ENCODE data around the gene TUBAL3. TPM values are rescaled to one million over a fixed set of nuclear protein-coding genes. Genes with fewer than 3 reads are reported as not detected.

The TUBAL3 gene
- total RNA-seq, result not detected

GRCh38 chr10:5404208-5405041, at the start of gene TUBAL3:
Gene TUBAL3, minus strand, starts transcription at chr10:5404828. Its CDS starts 36 bp downstream, at chr10:5404792.
- H3K27ac Mint-ChIP-seq, result no peak within 1 kb of the TSS
- CTCF ChIA-PET, result no interaction called here

DNA sequence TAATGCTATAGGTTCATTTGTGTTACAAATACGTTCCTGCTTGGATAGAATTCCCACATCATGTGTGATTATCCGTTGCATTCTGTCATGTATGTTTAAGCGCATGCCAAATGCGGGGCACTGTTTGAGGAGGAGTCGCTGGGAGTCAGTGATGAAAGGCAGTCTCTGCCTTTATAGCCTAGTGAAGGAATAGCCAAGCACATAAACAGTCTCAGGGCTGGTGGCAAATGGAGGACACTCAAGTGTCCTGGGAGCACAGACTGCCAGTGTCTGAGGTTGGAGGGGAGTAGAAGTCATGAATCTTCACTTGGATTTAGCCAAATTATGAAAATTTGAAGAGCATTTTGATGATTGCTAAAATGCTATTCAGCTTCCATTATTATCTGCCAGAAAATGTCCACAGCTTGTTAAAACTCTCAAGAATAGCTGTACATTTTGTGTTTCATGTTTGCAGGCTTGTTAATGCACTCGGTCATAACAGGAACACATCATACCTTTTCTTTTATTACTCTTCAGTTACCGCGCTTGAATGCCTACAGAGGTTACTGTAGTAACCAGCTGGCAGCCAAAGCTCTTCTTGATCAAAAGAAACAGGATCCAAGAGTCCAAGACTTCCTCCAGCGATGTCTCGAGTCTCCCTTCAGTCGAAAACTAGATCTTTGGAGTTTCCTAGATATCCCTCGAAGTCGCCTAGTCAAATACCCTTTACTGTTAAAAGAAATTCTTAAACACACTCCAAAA, 49.3 kb upstream of the TUBAL3 start:
- Mint-ChIP-seq H3K27me3 (no peaks in the 10 kb centered on the region), H3K27ac (no peak overlapping the region), H3K4me1 (peaks cover 12% of the 10 kb centered on the region), H3K36me3 (peaks cover 55% of the 10 kb centered on the region), H3K9me3 (ENCODE audit: low read depth) (no peaks in the 10 kb centered on the region), H3K4me3 (no peak overlapping the region)
- ATAC-seq (no peak), DNase-seq (no peak)
- CTCF ChIA-PET, result interaction anchor here (1.0 to 3.5 kb wide), 5 partner anchors 11 to 169 kb away, joined by 3 to 16 read pairs (median 7); no protein-coding TSS in a partner anchor

More at GRCh38 chr10:5404208-5405041, at the start of gene TUBAL3:
- Mint-ChIP-seq H3K4me1 (no peaks in the 10 kb centered on the region), H3K36me3 (peaks cover 2% of the 10 kb centered on the region), H3K27me3 (peaks cover 30% of the 10 kb centered on the region), H3K4me3 (no peak within 1 kb of the TSS), H3K9me3 (ENCODE audit: low read depth) (no peaks in the 10 kb centered on the region)
- no peak for ATAC-seq
- no peak for DNase-seq

GRCh38 chr10:5450605-5451384, 46.2 kb upstream of the TUBAL3 start:
- Mint-ChIP-seq H3K4me1 (peaks cover 34% of the 10 kb centered on the region), H3K4me3 (no peak overlapping the region), H3K36me3 (peaks cover 41% of the 10 kb centered on the region), H3K27ac (no peak overlapping the region), H3K9me3 (ENCODE audit: low read depth) (no peaks in the 10 kb centered on the region), H3K27me3 (no peaks in the 10 kb centered on the region)
- no peak for DNase-seq
- CTCF ChIA-PET, result no interaction called here
- no peak for ATAC-seq

- H3K27ac Mint-ChIP-seq, result no peak overlapping the region
- H3K36me3 Mint-ChIP-seq, result peaks cover 40% of the 10 kb centered on the region
- CTCF ChIA-PET, result no interaction called here
- no peak overlapping the region for H3K4me3 Mint-ChIP-seq
- H3K4me1 Mint-ChIP-seq, result peaks cover 41% of the 10 kb centered on the region
- no peak for DNase-seq
- no peak for ATAC-seq
- no peaks in the 10 kb centered on the region for H3K27me3 Mint-ChIP-seq
- no peaks in the 10 kb centered on the region for H3K9me3 Mint-ChIP-seq (ENCODE audit: low read depth)
Measured at GRCh38 chr10:5449823-5450222, 45.2 kb upstream of the TUBAL3 start.

DNA sequence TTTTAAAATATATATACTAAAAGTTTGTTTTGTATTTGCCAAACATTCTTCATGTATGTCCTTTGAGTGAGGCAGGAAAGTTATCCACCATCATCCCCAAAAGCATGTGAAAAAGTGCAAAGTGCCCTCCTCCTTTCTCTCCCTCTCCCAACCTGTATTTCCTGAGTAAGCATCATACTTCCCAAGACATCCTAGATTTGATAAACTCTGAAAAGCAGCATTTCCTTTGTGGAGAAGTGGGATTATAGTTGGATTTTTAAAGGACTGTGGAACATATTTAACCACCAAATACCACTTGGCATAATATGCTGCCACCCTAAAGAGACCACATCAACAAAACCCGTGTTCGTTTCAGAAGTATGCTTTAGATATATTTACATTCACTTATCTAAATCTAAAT, 44.6 kb upstream of the TUBAL3 start:
- Mint-ChIP-seq H3K36me3 (peaks cover 41% of the 10 kb centered on the region), H3K27ac (no peak overlapping the region), H3K4me3 (no peak overlapping the region), H3K27me3 (no peaks in the 10 kb centered on the region), H3K4me1 (peaks cover 47% of the 10 kb centered on the region), H3K9me3 (ENCODE audit: low read depth) (no peaks in the 10 kb centered on the region)
- CTCF ChIA-PET, result interaction anchor here (3.3 kb wide), 1 partner anchor 180 kb away, joined by 17 read pairs; no protein-coding TSS in a partner anchor
- ATAC-seq, result no peak
- no peak for DNase-seq

DNA sequence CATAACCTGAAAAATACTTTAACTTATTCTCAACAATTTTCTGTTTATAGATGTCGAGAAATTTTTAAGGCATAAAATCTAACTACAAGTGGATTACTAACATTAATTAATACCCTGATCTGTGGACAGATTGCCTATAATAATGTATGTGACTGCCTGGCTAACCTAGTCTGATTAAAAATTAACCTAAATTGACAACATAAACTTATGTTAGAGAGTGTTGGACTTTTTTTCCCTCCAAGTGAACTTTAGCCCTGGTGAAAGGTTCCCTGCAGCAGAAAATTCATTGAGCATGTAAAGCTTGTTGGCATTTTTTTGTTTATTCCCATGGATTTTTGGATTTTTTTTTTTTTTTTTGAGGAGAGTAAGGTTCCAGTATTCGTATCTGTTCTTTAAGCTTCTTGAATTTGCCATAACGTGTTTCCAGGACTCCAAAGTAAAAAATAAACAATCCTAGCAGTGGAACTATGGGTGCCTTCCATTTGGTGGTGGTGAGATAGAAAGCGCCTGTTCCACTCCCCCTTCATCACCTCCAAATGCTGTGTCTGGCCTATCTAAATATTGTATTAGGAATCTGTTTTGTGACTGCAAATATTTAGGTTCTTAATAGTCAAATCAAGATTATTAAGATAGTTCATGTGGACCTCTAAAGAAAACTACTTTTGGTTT, 43.8 kb upstream of the TUBAL3 start:
- Mint-ChIP-seq H3K4me1 (peaks cover 55% of the 10 kb centered on the region), H3K4me3 (peak overlapping the region; percentile 17), H3K27ac (no peak overlapping the region), H3K36me3 (peaks cover 35% of the 10 kb centered on the region), H3K27me3 (no peaks in the 10 kb centered on the region), H3K9me3 (ENCODE audit: low read depth) (no peaks in the 10 kb centered on the region)
- ATAC-seq, result no peak
- no peak for DNase-seq
- CTCF ChIA-PET, result interaction anchor here (0.7 to 11.5 kb wide), 6 partner anchors 12 to 599 kb away, joined by 3 to 189 read pairs (median 6); no protein-coding TSS in a partner anchor

- H3K27ac Mint-ChIP-seq, result peak overlapping the region; percentile 75
- CTCF ChIA-PET, result interaction anchor here (0.7 to 11.5 kb wide), 7 partner anchors 11 to 598 kb away, joined by 3 to 189 read pairs (median 5); no protein-coding TSS in a partner anchor
- H3K36me3 Mint-ChIP-seq, result peaks cover 27% of the 10 kb centered on the region
- peaks cover 62% of the 10 kb centered on the region for H3K4me1 Mint-ChIP-seq
- H3K27me3 Mint-ChIP-seq, result no peaks in the 10 kb centered on the region
- H3K4me3 Mint-ChIP-seq, result peak overlapping the region; percentile 80
- ATAC-seq (peak; percentile 81), DNase-seq (peak; percentile 57)
- no peaks in the 10 kb centered on the region for H3K9me3 Mint-ChIP-seq (ENCODE audit: low read depth)
Measured at GRCh38 chr10:5447611-5448071, 43.0 kb upstream of the TUBAL3 start.

GRCh38 chr10:5447056-5447455, 42.4 kb upstream of the TUBAL3 start:
- ATAC-seq (no peak), DNase-seq (no peak)
- peaks cover 23% of the 10 kb centered on the region for H3K36me3 Mint-ChIP-seq
- H3K27ac Mint-ChIP-seq, result peak overlapping the region; percentile 75
- H3K9me3 Mint-ChIP-seq (ENCODE audit: low read depth), result no peaks in the 10 kb centered on the region
- no peaks in the 10 kb centered on the region for H3K27me3 Mint-ChIP-seq
- H3K4me1 Mint-ChIP-seq, result peaks cover 68% of the 10 kb centered on the region
- peak overlapping the region; percentile 80 for H3K4me3 Mint-ChIP-seq
- CTCF ChIA-PET, result interaction anchor here (0.8 to 11.5 kb wide), 5 partner anchors 103 to 597 kb away, joined by 3 to 189 read pairs (median 8); no protein-coding TSS in a partner anchor

DNA sequence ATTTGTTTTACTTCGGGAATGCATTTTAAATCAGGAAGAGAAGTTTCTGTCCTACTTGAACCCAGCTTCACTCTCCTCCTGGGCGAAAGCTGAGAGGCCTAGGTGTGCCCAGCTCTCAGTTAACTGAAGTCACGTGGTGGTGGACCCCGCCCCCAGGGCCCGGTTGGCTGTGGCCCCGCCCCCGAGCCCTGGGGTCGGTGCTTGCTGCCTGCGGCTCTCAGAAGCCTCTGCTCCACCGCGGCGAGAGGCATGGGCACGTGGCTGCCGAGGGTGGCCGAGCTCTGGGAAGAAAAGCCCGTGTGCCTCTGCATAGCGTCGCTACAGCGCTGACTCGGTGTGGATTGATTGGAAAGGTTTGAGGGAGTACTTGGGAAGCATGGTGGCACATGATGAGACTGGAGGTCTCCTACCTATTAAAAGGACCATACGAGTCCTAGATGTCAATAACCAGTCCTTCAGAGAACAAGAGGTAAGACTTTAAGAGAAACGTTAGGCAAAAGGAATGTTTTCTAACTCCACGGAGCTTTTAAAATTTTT, 41.8 kb upstream of the TUBAL3 start:
- peak; percentile 82 for DNase-seq
- ATAC-seq, result peak; percentile 46
- H3K4me3 Mint-ChIP-seq, result peak overlapping the region; percentile 80
- peaks cover 69% of the 10 kb centered on the region for H3K4me1 Mint-ChIP-seq
- CTCF ChIA-PET, result interaction anchor here (1.9 to 11.5 kb wide), 5 partner anchors 12 to 597 kb away, joined by 5 to 189 read pairs (median 17); no protein-coding TSS in a partner anchor
- peak overlapping the region; percentile 77 for H3K27ac Mint-ChIP-seq
- H3K36me3 Mint-ChIP-seq, result peaks cover 21% of the 10 kb centered on the region
- no peaks in the 10 kb centered on the region for H3K9me3 Mint-ChIP-seq (ENCODE audit: low read depth)
- H3K27me3 Mint-ChIP-seq, result no peaks in the 10 kb centered on the region

DNA sequence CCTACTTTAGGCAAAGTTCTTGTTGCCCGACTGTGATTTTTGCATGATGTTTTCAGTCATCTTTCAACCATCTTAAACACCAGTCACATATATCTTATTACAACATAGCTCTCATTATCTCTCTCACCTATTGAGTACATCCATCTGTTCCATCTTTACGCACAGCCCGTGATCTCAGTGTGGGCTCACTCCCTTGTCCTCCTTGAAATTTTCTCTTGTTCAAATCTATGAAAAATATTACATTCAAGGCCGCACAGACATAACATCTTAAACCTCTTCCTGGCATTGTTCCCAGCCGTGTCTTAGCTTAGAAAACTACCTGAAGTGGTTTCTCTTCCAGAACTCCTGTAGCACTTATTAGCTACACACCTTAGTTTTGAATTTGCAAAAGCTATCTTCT, 40.4 kb upstream of the TUBAL3 start:
- Mint-ChIP-seq H3K4me3 (no peak overlapping the region), H3K9me3 (ENCODE audit: low read depth) (no peaks in the 10 kb centered on the region), H3K4me1 (peaks cover 67% of the 10 kb centered on the region), H3K36me3 (peaks cover 20% of the 10 kb centered on the region), H3K27me3 (no peaks in the 10 kb centered on the region), H3K27ac (no peak overlapping the region)
- no peak for ATAC-seq
- CTCF ChIA-PET, result interaction anchor here (2.6 to 11.5 kb wide), 4 partner anchors 11 to 185 kb away, joined by 14 to 189 read pairs (median 18); no protein-coding TSS in a partner anchor
- DNase-seq, result no peak

DNA sequence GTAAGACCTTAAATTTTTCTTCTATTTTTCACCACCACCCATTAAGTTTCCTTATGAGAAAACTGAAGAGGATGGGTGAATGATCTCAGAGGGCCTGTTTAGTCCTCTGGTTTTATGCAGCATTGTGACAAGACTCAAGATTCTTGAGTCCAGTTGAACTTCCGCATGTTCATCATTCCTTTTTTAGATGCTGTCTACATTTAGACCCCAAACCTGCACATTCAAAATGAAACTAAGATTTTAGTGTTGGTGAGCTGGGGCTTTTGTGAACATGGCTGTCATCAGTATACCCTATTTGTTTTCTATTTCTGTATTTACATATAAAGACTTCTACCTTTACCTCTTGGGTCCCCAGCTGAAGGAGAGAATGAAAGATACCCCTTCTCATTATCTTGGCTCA, 38.8 kb upstream of the TUBAL3 start:
- ATAC-seq (peak; percentile 61), DNase-seq (no peak)
- no peaks in the 10 kb centered on the region for H3K27me3 Mint-ChIP-seq
- H3K9me3 Mint-ChIP-seq (ENCODE audit: low read depth), result no peaks in the 10 kb centered on the region
- H3K4me1 Mint-ChIP-seq, result peaks cover 56% of the 10 kb centered on the region
- peaks cover 15% of the 10 kb centered on the region for H3K36me3 Mint-ChIP-seq
- CTCF ChIA-PET, result interaction anchor here (0.9 to 11.5 kb wide), 8 partner anchors 9 to 186 kb away, joined by 3 to 189 read pairs (median 14); no protein-coding TSS in a partner anchor
- peak overlapping the region; percentile 13 for H3K4me3 Mint-ChIP-seq
- peak overlapping the region; percentile 75 for H3K27ac Mint-ChIP-seq

DNA sequence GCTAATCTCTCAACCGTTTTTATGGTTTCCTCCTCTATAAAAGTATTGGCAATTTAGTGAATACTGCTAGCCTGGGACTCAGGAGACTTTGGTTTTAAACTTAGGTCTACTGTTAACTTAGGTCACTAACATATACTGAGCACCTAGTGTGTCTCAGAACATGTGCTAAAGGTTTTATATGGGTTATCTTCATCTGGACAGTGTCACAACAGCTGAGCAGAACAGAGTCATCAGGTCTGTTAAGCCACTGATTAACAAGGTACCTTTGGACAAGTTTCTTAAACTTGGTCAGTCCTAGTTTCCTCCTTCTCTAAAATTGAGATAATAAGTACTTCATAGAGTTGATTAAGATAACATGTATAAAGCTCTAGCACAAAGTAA, 38.4 kb upstream of the TUBAL3 start:
- no peak for ATAC-seq
- peaks cover 15% of the 10 kb centered on the region for H3K36me3 Mint-ChIP-seq
- DNase-seq, result no peak
- CTCF ChIA-PET, result interaction anchor here (0.5 to 11.5 kb wide), 14 partner anchors 8 to 594 kb away, joined by 3 to 189 read pairs (median 4); no protein-coding TSS in a partner anchor
- peaks cover 52% of the 10 kb centered on the region for H3K4me1 Mint-ChIP-seq
- no peak overlapping the region for H3K4me3 Mint-ChIP-seq
- peak overlapping the region; percentile 75 for H3K27ac Mint-ChIP-seq
- H3K9me3 Mint-ChIP-seq (ENCODE audit: low read depth), result no peaks in the 10 kb centered on the region
- no peaks in the 10 kb centered on the region for H3K27me3 Mint-ChIP-seq
